Measurements from ENCODE around the gene IRF2BP2.
"Not testable (repeated sequence)": the region's sequence is repeated elsewhere in the genome, so short reads cannot be mapped to it uniquely, and the experiment has no call there.

IRF2BP2 gene

DNA sequence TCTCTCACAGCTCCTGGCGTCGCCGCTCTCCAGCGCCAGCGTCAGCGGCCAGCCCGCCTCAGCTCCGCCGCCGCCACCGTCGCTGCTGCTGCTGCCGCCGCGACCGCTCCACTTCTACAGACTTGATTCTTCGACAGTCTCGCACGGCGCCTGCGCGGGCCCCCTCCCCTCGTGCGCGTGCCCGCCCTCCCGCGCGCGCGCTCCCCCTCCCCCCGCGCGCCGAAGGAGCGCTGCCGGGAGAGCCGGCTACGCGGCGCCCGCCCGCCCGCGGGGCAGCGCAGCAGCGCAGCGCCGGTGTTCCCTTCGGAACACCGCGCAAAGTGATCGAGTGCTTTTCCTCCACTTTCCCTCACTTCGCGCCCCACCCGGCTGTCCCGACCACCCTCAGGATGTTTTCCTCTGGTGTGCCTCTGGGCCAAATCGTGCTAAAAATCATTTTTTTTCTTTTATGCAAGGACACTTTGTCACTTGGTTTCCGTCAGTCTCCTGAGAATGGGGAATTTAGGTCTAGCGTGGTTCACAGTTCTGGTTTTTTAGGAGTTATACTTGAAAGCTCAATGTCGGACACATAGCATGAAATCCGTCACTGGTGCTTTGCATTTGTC is at the start of gene IRF2BP2:
Gene IRF2BP2 (minus strand): TSS at position 118 of the 605 bp plus-strand sequence. CDS start 684 bp downstream, outside the sequence.
- no peak for DNase-seq (ENCODE audit: low read depth)

DNA sequence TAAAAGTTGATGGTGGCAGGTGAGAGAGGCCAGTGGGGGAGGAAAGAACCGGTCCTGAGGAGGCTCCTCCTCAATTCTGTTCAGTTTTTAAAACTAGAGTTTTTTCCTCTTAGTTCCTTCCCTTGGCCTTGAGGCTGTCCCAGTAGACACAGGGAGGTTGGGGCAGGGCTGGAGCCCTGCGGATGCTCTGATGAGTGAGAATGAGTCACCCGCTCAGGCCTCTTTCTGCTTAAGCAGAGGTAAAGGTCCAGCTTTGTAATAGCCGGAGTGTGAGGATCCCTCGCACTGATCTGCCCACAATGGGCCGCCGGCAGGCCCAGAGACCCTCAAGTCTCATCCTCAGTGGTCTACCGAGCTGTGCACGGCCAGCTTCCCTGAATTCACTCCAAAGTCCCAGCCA is 49.6 kb upstream of the IRF2BP2 start:
- no peak for DNase-seq (ENCODE audit: low read depth)

DNA sequence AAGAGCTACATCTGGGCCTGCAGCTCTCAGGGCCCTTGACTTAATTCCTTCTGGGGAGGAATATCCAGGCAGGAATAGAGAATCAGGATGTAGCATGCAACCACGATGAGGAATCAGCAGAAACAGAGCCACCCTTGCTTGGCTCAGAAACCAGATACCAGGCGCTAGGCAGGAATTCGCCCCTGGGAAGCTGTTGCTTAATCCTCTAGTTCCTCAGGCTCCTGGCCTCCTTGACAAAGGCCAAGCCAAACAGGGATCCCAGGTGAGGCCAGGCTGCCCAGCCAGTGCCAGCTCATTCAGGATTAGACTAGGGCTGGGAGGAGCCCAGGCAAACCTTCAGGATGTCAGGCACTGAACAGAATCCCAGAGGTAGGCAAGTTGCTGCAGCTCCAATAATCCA is 48.2 kb upstream of the IRF2BP2 start:
- DNase-seq (ENCODE audit: low read depth): no peak

DNA sequence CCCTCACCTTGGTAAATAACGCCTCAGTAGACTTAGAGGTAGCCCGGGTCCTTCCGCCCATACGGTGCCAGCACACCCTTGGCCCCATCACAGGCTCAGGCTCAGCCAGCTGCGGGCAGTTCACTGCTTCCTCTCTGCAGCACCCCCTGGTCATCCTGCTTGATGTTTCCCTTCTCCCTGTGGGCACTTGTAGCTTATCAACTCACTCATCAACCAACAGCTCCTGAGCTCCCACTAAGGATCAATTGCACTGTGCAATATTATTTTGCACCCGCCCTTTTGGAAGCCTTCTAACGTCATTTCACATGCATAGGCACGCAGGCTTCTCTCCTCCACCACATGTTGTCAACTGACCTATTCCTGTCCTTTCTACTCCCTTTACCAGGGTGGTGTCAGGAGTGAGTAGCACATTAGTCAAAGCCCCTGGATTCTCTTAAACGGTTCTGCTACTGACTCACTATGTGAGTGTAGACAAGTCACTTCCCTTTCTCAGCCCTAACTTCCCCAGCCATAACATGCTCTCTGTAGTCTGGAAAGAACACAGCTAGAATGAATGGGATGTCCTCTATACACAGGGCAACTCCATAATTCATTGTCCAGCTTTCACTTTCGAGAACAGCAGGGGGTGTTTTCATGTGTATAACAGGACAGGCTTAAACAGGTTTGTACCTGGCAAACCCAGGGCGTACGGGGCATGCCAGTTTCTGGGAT is 47.1 kb upstream of the IRF2BP2 start:
- peak; percentile 36 for DNase-seq (ENCODE audit: low read depth)

DNA sequence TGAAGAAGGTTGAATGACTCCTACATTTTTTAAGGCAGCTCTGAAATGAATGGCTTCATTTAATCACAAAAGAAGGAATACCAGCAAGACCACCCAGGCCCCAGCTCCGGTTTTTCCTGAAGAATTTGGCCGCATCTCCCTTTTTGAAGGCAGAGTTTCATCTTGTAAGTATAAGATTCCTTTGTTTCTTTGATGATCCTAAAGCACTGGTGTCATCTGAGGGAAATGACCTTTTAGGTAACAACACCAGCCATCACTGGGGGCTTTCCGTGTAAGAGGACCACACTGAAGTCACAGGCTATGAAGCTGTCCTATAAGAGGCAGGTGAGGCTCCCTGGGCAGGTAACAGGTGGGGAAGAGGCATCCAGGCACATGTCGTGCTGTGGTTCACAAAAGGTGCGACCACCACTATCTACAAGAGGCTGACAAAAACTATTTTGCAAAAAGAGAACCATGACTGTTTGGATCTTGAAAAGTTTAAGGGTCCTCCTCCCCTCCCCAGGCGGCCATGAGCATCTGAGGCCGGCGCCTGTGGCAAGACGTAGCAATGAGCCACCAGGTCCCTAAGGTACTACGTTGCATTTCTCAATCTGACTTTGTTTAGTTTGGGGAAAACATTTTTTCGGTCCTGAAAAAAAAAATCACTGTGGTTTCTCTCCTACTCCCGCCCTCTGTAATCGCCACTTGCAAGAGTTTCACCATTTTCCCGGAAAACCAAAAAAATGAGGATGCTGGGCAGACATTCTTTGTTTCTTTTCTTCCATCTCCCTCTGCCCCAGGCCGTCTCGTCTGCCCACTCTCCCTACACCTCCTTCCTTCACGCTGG is 46.3 kb upstream of the IRF2BP2 start:
- no peak for DNase-seq (ENCODE audit: low read depth)

DNA sequence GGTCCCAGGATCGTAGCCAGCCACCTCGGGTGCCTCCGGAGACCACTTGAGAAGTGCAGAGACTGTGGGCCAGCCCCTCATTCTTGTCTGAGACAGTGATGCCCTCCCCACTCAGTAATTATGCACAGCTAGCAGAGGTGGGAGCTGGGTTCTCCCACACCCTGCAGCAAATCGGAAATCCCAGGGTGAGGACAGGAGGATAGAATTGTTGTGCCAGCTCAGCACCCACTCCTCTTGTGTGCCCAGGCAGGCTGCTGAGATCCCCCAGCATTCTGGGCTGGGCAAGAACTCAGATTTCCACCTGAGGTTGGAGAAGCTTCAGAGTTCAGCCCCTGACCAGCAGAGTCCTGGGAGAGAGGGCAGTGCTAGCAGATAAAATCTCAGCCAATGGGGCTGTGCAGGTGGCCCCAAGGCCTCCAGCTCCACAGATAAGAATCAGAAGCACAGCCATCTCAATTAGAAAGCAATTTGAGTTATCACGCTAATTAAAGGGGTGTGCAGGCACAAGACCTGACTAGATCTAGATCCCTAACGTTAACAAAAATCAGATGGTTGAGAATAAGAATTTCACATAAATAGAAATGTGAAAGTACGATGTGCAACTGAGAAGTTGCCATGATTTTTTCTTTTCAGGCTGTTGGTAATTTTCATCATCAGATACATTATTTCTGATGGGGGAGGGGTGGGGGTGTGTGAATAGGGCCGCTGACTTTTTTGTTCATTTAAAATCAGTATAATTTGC is 45.5 kb upstream of the IRF2BP2 start:
- DNase-seq (ENCODE audit: low read depth): no peak

DNA sequence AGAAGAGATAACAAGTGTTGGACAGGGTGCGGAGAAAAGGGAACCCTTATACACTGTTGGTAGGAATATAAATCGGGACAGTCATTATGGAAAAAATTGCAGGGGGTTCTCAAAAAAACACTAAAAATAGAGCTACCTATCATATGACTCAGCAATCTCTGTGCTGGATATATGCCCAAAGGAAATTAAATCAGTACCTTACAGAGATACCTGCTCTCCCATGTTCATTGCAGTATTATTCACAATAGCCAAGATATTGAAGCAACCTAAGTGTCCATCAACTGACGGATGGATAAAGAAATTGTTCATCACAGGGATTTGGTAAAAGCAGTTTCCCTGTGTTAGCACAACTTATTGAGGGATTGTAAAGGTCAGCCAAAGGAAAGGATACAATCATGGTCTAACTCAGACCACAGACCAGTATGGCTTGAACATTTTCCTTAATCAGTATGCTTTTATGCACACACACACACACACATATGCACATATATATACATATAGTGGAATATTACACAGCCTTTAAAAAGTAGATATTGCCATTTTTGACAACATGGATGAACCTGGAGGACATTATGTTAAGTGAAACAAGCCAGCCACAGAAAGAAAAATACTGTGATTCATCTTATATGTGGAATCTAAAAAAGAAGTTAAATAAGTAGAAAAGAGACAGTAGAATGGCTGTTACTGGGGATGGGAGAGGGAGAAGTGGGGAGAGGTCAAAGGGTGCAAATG is 44.2 kb upstream of the IRF2BP2 start:
- DNase-seq (ENCODE audit: low read depth): no peak

DNA sequence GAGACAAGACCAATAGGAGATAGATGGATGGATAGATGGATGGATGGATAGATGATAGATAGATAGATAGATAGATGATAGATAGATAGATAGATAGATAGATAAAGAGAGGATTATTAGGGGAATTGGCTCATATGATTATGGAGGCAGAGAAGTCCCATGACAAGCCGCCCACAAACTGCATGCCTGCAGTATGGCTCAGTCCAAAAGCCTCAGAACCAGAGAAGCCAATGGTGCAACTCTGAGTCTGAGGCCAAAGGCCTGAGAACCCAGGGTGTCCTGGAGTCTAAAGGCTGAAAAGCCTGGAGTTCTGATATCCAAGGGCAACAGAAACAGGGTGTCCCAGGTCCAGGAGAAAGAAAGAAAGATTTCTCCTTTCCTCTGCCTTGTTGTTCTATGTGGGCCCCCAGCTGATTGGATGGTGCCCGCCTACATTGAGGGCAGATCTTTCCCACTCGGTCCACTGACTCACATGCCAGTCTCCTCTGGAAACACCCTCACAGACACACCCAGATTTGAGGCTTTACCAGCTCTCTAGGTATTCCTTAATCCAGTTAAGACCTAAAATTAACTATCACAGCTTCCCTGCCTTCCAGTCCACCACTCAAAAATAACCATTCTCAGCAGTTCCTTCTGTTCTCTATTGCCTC is 39.6 kb upstream of the IRF2BP2 start:
- DNase-seq (ENCODE audit: low read depth): no peak

DNA sequence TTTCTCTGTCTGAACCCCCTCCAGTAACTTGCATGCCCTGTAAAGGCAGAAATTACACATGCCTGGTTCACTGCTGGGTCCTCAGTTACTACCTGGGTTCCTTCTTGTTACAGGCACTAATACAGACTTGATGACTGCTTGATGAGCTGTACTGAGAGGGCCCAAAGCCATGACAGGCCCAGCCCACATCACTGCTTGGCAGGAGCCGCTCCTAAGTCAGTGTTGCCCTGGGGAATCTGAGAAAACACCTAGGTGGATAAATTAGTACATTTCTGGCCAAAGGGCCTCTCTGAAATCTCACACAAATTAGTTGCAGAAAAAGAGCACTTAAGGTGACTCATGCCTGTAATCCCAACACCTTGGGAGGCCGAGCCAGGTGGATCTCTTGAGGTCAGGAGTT is 37.8 kb upstream of the IRF2BP2 start:
- no peak for DNase-seq (ENCODE audit: low read depth)

DNA sequence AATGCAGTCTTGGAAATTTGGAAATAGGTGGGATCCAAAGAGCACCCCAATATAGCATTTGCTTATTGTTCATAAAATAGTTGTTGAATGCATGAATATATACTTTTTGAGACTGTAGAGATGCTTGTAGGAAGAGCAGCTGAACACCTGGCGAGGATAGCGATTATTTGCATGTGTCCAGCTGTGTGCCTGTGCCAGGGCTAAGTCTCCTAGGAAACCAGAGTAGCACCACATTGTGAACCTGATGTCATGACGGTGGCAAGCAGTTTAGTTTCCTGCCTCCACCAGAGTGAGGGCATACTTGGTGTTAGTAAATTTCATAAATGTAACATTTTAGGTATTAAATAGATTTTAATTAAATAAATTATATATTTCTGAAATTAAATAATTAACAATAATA is 37.3 kb upstream of the IRF2BP2 start:
- no peak for DNase-seq (ENCODE audit: low read depth)

DNA sequence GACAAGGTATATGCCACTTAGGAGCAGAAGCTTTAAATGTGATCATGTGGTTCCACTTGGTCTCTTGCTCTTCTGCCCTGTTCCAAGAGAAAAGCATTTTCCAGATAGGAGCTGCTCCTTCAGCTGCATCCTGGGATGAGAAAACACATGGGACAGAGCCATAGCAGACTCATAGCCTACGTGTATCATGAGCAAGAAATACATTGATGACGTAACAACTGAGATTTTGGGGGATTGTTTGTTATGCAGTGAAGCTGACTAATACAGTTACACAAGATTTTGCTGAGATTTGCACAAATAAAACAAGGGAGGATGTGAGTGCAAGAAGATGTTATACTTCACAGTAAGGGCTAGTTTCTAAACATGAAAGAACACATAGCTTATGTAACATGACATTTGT is 36.0 kb upstream of the IRF2BP2 start:
- no peak for DNase-seq (ENCODE audit: low read depth)

DNA sequence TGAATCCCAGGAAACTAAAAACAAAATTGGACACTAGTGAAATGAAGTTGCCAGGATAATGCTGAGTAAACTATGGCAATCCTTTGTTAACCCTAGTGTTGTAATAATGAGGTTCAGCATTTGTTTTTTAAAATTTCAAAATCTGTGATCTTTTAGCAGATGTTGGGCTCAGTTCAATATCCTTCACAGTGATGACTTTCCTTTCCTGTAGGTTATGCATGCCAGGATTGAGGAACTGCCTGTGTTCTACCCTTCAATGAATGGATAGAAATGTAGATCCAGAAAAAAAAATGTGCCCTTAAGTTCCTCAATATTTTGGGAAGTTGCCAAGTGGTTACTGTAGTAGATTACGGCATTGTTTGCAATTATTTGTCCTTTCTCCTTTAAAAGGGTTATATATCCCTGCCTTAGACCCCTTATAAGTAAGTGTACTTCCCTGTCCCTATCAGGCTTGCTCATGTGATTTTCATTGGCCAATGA is 35.5 kb upstream of the IRF2BP2 start:
- no peak for DNase-seq (ENCODE audit: low read depth)

DNA sequence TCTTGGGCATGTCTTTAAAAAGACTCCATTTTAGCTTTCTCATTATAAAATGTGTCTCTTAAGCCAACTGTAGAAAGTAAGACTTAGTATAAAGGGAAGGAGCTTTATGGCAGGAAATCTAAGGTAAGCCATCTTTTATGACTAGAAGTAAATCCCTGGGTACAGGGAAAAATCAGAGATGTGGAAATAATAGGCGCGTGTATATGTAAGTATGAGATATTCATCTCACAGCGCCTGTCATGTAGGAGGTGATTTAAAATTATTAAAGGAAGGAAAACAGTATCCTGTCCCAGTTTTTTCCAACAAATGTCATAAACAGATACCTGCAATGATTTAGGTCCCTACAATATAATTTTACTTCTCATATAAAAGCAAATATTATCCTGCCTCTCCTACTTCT is 35.0 kb upstream of the IRF2BP2 start:
- no peak for DNase-seq (ENCODE audit: low read depth)

DNA sequence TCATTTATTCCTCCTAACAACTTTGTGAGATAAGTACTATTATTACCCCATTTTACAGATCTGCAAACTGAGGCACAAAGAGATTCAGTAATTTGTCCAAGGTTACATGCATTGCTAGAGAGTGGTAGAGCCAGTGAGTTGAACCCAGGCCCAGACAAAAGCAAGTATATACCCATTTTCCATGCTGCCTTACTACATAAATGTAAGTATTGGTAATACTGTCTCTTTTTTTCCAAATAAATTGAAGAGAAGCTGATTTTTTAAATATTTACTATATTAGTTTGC is 33.8 kb upstream of the IRF2BP2 start:
- no peak for DNase-seq (ENCODE audit: low read depth)

DNA sequence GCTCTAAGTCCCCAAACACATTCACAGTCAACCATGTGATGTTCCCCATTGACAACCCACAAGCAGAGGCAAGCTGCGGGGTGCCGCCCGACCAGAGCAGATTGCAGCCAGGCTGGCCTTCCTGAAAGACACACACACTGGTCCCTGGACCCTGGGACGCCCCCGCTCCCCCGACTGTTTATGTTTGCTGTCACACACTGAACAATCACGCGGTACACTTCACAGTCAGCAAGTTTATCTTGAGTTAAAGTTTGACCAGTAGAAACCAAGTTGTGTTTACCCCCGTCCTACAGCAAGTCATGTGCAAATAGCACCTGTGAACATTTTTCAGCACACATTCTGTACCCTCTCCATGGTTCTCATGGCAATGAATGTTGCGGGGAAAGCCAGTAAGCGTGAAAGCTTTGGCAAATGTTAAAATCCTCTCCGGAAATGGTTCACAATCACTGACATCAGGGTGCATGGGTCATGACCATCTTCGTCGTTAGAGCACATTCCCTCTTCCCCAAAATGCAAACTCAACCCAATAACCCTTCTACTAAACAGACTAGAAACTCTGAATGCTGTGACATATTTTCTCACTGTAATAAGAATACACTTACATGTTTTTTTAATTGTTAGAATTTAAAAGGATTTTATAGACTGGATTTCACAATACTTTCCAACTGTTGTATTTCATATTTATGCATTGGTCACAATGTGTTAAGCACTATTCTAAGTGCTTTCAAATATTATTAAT is 33.3 kb upstream of the IRF2BP2 start:
- DNase-seq (ENCODE audit: low read depth): no peak

DNA sequence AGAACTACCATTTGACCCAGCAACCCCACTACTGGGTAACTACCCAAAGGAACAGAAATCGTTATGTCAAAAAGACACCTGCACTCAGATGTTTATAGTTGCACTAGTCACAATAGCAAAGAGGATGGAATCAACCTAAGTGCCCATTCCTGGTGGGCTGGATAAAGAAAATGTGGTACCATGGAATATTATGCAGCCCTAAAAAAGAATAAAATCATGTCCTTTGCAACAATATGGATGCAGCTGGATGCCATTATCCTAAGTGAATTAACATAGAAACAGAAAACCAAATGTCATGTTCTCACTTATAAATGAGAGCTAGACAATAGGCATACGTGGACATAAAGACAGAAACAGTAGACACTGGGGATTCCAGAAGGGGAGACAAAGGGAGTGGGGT is 32.5 kb upstream of the IRF2BP2 start:
- no peak for DNase-seq (ENCODE audit: low read depth)

DNA sequence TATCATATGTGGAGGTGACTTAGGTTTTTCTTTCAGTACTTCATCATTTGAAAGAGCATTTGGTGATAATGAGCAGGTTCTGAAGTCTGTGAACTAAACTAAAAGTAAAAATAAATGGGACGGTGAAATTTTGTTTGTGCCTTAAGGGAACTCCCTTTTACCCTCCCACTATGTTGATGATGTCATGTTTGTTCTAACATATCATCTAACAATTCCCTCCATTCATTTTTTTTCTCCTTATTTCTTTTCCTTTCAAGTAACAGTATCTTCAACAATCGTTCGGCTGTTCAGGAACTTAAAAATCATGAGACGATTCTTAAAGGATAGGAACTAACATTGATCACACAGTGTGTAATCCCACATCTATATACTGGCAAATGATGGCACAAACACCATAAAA is 30.0 kb upstream of the IRF2BP2 start:
- no peak for DNase-seq (ENCODE audit: low read depth)

DNA sequence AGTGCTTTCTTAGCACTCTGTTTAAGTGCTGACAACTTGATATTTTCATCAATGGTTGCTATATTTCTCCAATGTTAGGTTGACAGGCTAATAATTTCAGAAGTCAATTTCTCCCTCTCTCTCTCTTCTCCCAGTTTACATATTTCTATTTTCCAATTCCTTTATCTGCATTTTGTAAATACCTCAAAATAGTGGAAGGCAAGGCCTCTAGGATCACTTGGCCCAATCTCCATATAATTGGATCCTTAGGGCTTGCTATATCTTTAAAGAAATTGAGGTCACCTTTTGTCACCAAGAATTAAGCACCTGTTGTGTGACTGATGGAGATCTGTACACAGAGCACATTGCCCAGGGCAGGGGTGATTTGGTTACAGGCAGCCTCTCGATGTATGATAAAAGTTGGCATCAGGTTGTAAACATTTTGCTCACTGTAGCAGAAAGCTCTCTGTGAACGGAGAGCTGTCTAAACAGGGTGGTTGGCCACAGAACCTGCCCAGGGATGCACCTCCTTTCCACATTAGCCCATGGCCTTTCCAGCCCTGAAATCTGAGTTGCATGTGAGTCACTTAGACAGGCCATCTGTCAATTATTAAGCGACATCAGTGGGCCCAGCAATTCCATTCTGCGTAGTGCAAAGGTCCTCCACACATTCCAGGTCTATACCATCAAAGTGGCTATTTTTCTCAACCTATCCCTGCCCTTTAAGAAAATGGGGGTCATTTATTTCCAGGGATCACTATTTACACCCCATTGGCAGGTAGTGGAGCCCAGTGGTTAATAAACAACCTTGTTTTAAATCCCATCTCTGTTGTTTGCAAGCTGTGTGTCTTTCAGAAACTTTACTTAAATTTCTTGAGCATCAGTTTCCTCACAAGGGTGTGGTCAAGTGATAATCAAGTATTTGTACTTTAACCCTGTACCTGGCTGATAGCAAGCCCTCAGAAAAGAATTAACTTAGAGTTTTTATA is 29.1 kb upstream of the IRF2BP2 start:
- DNase-seq (ENCODE audit: low read depth): no peak

DNA sequence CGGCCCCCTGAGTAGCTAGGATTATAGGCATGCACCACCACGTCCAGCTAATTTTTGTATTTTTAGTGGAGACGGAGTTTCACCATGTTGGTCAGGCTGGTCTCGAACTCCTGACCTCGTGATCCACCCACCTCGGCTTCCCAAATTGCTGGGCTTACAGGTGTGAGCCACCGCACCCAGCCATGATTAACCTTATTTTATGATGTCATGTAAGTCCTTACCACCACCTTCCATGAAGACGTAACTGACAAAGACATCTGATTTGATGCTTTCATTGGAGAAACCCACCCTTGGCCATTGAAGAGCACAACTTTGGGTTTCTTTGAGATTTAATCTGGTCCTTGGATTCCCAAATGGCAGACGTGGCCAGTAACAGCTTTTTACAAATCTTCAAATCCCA is 24.9 kb upstream of the IRF2BP2 start:
- not testable (repeated sequence) for DNase-seq (ENCODE audit: low read depth)

Data from CMK (cell line).